Activated CD4-positive, alpha-beta T cell treated with anti-CD3 and anti-CD28 coated beads, Interleukin-2, amount 50 U/mL, for 16 hours (primary cell): ENCODE data around the gene ECT2.
"Not testable (repeated sequence)": the region's sequence is repeated elsewhere in the genome, so short reads cannot be mapped to it uniquely, and the experiment has no call there.

Experiments used
- DNase-seq: peaks from one replicate; pipeline ENCODE4 v3.0.0-alpha.2; 2020

The ECT2 gene

GRCh38 chr3:172866726-172867350 is 116.3 kb downstream of the ECT2 start:
- DNase-seq, result not testable (repeated sequence)

- DNase-seq, result no peak
Measured at GRCh38 chr3:172868582-172869200, 118.2 kb downstream of the ECT2 start.

GRCh38 chr3:172869368-172869771 is 118.8 kb downstream of the ECT2 start:
- no peak for DNase-seq

GRCh38 chr3:172869784-172870518 is 119.4 kb downstream of the ECT2 start:
- no peak for DNase-seq
